Measurements from ENCODE around the gene SVOP. TPM values are rescaled to one million over a fixed set of nuclear protein-coding genes. Genes with fewer than 3 reads are reported as not detected.

The SVOP gene
- total RNA-seq, 4 donors from 2014 or later, result not detected

DNA sequence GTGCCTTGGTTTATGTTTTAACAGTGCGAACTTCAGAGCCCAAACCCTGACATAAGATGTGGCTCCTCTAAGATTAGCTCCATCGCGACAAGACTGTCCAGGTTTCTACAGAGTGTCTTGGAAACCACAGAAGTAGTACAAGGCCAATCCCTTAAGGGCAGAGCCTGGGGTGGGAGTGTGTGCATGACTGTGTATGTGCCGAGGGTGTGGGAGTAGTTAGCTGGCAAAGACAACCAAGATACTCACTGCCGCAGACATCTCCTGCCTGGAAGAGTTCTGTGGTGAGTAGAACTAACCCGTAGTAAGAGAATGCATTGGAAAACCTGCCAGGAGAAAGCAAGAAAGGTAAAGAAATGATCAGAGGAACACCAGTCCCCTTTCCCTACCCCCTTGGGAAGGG lies 86.9 kb downstream of the SVOP start:
- no peak overlapping the region for H3K4me3 ChIP-seq (ENCODE audit: low read depth, poor library complexity, severe bottlenecking)
- intact Hi-C loops (cut with DNase I; ENCODE audit: low total_unique reads), result no loop called here
- 49 to 69% methylated on average over 6 of the region's 6 CpGs for WGBS, 2 donors
- DNase-seq (ENCODE audit: low spot score in 2 of 2), result no peak
- TF ChIP-seq, protein P1, sequence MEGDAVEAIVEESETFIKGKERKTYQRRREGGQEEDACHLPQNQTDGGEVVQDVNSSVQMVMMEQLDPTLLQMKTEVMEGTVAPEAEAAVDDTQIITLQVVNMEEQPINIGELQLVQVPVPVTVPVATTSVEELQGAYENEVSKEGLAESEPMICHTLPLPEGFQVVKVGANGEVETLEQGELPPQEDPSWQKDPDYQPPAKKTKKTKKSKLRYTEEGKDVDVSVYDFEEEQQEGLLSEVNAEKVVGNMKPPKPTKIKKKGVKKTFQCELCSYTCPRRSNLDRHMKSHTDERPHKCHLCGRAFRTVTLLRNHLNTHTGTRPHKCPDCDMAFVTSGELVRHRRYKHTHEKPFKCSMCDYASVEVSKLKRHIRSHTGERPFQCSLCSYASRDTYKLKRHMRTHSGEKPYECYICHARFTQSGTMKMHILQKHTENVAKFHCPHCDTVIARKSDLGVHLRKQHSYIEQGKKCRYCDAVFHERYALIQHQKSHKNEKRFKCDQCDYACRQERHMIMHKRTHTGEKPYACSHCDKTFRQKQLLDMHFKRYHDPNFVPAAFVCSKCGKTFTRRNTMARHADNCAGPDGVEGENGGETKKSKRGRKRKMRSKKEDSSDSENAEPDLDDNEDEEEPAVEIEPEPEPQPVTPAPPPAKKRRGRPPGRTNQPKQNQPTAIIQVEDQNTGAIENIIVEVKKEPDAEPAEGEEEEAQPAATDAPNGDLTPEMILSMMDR (IDR thresholded peaks at IDR 0.05), result no peak
- TF ChIP-seq POLR2A (IDR thresholded peaks at IDR 0.05), result no peak

DNA sequence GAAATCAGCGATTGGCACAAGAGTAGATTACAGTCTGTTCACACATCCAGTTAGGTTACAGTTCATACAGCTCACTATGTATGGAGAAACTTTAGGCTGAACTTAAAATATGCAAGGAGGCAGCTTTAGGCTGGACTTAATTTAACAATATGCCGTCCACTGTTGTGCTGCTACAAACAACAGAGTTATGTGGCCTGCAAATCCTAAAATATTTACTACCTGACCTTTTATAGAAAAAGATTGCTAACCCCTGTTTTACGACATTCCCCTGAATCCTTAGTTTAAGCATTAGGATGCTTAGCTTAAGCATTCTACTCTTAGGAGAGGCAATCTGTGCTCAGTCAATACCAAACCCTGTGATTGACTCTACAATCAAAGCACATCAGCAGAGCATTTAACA lies 90.1 kb downstream of the SVOP start:
- intact Hi-C loops (cut with DNase I; ENCODE audit: low total_unique reads), result no loop called here
- 93 to 94% methylated on average over 3 of the region's 3 CpGs for WGBS, 2 donors
- no peak for DNase-seq (ENCODE audit: low spot score in 2 of 2)
- H3K4me3 ChIP-seq (ENCODE audit: low read depth, poor library complexity, severe bottlenecking), result no peak overlapping the region
- no peak for TF ChIP-seq POLR2A (IDR thresholded peaks at IDR 0.05)
- TF ChIP-seq, protein P1 (IDR thresholded peaks at IDR 0.05), result no peak

DNA sequence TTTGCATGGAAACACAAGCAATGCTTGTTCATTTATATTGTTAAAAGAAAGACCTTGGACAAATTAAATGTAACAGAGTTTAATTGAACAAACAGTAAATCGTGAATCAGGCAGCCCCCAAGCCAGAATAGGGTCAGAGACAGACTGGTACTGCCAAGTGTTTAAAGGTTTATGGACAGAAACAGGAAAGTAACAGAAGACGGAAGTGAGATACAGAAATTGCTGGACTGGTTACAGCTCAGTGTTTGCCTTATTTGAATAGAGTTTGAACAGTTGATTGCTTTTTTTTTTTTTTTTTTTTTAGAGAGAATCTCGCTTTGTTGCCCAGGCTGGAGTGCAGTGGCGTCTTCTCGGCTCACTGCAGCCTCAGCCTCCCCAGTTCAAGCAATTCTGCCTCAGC lies 90.7 kb downstream of the SVOP start:
- 62 to 70% methylated on average over 5 of the region's 5 CpGs for WGBS, 2 donors
- intact Hi-C loops (cut with DNase I; ENCODE audit: low total_unique reads), result no loop called here
- no peak for TF ChIP-seq POLR2A (IDR thresholded peaks at IDR 0.05)
- TF ChIP-seq, protein P1 (IDR thresholded peaks at IDR 0.05), result no peak
- no peak overlapping the region for H3K4me3 ChIP-seq (ENCODE audit: low read depth, poor library complexity, severe bottlenecking)
- DNase-seq (ENCODE audit: low spot score in 2 of 2), result no peak

DNA sequence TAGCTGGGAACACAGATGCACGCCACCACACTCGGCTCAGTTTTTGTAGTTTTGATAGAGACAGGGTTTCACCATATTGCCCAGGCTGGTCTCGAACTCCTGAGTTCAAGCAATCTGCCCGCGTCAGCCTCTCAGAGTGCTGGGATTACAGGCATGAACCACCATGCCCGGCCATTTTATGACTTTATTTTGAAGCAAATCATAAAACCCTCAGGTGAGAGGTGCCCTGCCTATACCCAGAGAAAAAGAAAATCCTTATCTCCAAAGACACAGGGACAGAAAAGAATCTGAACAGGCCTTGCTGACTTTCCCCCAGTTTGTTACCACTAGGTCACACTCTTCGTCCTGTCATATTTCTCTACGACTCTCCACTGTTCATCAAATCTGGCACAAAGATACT lies 92.2 kb downstream of the SVOP start:
- 89 to 90% methylated on average over 8 of the region's 8 CpGs for WGBS, 2 donors
- H3K4me3 ChIP-seq (ENCODE audit: low read depth, poor library complexity, severe bottlenecking), result no peak overlapping the region
- no peak for DNase-seq (ENCODE audit: low spot score in 2 of 2)
- TF ChIP-seq, protein P1 (IDR thresholded peaks at IDR 0.05), result no peak
- TF ChIP-seq POLR2A (IDR thresholded peaks at IDR 0.05), result no peak
- intact Hi-C loops (cut with DNase I; ENCODE audit: low total_unique reads), result no loop called here

DNA sequence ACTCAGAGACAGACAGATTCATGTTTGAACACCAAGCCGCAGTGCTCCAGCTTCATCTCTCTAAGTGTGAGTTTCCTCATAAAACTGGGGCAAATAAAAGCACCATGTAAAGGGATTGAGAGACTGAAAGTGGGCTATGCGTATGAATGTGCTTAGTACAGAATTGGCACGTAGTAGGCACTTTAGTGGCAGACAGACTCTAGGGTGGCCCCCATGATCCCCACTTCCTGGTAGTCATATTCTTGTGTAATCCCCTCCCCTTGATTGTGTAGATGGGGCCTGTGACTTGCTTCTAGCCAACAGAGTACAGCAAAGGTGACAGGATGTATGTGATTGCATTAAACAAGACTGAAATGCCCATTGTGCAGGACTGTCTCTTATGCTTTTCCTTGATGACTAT lies 98.0 kb downstream of the SVOP start:
- WGBS, 2 donors, result 88 to 94% methylated on average over 3 of the region's 3 CpGs
- no peak overlapping the region for H3K4me3 ChIP-seq (ENCODE audit: low read depth, poor library complexity, severe bottlenecking)
- no peak for TF ChIP-seq POLR2A (IDR thresholded peaks at IDR 0.05)
- TF ChIP-seq, protein P1 (IDR thresholded peaks at IDR 0.05), result no peak
- intact Hi-C loops (cut with DNase I; ENCODE audit: low total_unique reads), result no loop called here
- DNase-seq (ENCODE audit: low spot score in 2 of 2), result no peak

DNA sequence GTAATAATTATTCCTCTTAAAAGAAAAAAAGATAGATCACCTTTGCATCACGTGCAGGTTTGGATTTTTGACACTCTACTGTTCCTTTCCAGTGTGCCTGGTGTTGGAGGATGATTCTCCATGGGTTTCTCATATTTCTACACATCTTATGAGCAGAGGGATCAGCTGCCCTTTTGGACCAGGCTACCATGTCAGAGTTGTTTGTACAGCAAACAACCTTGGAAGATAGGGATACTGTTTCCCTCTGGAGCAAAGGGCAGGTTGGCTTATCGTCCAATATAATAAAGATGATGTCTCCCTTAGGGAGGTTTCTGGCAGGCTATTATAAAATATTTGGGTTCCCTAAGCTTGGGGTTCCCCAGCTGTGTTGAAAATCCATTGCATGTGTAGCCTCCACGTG lies 98.9 kb downstream of the SVOP start:
- no peak overlapping the region for H3K4me3 ChIP-seq (ENCODE audit: low read depth, poor library complexity, severe bottlenecking)
- no peak for DNase-seq (ENCODE audit: low spot score in 2 of 2)
- TF ChIP-seq POLR2A (IDR thresholded peaks at IDR 0.05), result no peak
- TF ChIP-seq, protein P1 (IDR thresholded peaks at IDR 0.05), result no peak
- WGBS, 2 donors, result 71 to 81% methylated on average over 3 of the region's 3 CpGs
- intact Hi-C loops (cut with DNase I; ENCODE audit: low total_unique reads), result no loop called here

Data from lower leg skin (tissue), 4 donors.